Measurements from ENCODE around the gene FAM24B.

The FAM24B gene

DNA sequence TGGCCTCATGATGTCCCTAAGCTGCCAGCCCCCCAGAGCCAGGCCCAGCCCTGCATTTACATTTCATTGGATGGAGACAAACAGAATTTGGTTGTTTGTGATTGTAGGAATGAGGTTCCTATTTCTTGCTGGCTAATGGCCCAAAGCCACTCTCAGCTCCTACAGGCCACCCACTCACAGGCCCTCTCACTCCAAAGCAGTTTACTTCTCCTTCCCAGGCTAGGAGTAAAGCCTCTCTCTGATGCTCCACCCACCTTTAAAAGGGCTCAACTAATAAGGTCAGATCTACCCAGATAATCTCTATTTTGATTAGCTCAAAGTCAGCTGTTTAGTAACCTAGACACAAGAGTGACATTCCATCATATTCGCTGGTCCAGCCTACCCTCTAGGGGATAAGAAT lies 22.5 kb downstream of the FAM24B start:
- DNase-seq = no peak

- DNase-seq = no peak
These were observed 23.6 kb downstream of the FAM24B start for GRCh38 chr10:122855745-122856144.

DNA sequence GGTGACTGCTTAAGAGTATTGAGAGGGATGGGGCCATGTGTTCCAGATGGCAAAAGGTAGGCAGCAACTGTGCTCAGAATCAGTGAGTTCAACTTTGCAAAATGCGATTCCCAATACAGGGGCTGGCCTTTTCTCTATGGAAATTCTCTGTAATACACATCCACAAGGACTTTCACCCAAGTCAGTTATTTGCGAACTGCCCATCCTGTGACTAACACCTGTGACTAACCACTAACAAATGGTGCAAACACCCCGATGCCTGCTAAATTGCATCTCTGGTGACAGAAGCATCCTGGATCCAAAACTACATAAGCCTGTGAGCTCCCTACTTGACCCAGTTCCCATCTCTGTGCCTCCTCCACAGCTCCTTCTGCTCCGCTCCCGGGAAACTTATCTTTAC lies 24.7 kb downstream of the FAM24B start:
- no peak for DNase-seq

DNA sequence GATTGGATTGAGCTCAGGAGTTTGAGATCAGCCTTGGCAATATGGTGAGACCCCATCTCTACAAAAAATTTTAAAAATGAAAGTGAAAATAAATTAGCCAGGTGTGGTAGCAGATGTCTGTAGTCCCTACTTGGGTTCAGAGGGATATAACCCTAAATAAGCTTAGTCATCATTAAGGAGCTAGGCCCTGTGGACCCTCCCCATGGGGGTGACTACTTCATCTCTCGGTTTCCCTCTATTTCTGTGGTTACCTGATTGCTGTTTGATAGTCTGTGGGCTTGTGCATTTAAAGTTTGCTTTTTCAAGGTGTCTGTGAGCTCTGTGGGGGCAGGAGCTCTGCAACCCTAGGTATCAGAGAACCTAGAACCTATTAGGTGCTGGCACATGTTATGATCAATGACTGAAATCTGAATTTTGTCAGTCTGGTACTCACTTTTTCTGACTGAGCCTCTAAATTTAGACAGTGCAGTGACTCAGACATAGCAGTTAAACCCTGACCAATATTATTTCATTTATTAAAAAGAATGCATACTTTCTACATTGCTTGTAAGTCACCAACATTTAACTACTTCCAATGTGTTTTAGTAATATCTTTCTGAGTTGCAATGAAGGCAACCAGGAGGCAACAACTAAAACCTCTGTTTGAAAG lies 25.6 kb downstream of the FAM24B start:
- no peak for DNase-seq

GRCh38 chr10:122852261-122852660 lies 27.1 kb downstream of the FAM24B start:
- no peak for DNase-seq

DNA sequence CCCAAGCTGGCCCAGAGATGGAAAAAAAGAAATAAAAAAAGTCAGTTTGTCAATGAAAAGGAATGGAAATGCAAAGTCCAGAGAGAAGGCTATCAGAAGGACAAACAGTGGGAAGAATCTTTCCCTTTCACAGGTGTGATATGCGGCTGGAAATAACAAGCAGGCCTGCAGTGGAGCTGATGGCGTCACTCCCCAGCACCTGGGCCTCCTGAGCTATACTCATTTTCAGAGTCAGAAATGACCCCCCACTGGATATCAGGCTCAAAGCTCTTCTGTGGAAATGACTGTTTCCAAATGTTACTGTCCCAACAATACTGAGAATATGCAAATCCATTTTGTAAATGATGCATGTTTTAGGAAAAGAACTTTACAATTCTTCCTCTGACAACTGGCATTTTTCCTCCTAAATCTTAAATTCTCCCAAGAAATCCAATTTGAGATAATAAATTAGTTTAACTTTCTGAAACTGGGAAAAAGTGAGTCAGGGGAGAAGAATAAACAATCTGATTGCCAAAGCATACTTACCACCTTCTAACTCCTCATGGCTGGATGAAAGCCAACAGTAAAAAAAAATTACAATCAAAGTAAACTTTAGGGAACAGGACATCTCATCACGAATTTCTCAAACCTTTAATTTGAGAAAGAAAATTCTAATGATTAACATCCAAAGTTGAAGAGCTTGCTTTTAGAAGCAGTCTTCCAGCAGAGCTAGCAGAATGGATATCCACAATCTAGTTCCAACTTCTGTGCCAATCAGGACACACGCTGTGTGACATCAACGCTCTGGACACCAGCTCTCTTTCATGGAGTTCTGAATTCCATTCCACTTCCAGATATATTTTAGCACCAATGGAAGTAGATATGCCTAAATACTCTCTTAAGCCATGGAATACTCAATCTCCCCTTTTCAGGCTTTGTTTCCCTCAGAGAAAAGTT lies 28.4 kb downstream of the FAM24B start:
- no peak for DNase-seq

DNA sequence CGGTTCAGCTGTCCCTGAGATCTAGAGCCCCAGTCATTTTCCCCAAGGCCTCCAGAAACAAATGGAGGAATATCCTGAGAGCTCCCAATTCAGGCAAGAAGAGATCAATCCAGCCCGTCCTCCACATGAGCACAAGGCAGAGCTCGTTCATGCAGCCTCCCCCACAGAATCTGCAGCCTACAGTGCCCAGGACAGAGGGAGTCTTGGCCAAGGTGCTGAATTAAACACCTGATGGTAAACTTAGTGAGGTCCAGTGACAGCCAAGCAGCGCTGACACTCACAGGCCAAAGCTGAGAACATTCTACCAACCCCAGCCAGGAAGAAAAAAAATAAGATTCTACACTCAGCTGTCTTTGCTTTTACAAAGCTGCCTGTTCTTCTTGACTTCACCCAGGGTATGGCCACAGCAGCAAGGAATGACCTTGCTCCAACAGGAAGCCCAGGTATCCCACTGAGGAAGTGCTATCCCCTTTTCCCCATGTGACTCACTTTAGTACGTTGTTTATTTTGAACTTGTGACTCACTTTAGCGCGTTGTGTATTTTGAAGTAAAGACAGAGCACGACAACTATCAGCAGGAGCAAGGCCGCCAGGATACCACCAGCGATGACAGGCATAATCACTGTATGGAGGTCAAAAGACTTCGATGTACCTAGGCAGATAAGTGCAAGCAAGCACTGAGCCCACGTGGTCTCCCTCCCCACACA lies 29.3 kb downstream of the FAM24B start:
- DNase-seq = no peak

DNA sequence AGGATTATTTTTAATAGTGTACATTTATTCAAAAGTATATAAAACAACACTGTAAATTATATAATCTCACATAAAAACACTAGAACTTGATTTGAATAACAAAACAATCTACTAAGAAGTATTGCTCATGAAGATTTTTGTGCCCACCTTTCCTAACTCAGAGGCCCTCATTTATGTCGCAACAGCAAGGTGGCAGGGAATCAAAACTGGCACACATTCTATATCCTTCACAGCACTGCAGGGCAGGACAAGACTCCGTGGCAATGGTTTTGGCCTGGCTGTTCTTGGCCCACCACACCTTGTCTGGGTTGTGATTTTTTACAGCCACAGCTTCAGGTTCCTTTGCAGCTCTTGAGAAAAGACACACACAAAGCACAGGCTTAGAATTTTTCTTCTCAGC lies 30.3 kb downstream of the FAM24B start:
- DNase-seq = no peak

DNA sequence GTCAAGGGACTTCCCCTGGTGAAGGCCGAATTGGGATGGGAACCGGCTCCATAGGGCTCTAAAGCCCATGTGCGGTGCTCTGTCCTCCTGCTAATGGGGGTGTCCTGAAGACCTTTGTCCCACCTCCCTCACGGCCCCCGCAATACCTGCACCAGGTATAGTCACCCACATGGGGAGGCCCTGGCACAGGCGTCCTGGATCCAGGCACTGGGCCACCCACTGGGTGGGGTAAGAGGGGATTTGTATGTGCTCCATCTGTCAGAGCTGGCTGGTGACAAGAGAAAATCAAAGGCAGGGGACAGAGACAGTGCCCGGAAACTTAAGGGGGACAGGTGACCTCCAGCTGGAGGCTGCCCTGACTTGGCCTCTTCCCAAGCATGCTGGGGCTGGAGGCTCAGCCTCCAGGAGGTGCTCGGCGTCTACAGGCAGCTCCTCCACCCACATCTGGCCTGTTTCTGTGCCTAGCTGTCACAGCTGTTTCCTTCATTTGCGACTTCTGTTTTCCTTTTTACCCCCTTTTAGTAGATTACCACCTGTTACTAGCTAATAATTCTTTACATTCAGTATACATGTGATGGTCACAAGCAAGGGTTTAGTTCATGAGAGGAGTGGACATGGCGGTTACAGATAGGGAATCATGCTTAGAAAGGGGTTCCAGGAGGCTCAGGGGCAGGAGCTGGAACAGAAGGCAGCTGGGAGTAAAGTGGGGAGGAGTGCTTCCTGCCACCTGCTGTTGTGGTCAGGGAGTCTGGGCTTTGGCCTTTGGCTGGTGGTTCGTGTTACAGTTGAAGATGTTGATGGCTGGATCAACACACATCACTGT lies 31.4 kb downstream of the FAM24B start:
- DNase-seq = no peak

GRCh38 chr10:122845783-122846332 lies 33.5 kb downstream of the FAM24B start, which contains the start of gene CUZD1:
Gene CUZD1 (minus strand): TSS chr10:122845857. CDS start chr10:122845843, 14 bp downstream.
- DNase-seq = no peak

- DNase-seq = no peak
These were observed 35.2 kb downstream of the FAM24B start for GRCh38 chr10:122844146-122844545.

DNA sequence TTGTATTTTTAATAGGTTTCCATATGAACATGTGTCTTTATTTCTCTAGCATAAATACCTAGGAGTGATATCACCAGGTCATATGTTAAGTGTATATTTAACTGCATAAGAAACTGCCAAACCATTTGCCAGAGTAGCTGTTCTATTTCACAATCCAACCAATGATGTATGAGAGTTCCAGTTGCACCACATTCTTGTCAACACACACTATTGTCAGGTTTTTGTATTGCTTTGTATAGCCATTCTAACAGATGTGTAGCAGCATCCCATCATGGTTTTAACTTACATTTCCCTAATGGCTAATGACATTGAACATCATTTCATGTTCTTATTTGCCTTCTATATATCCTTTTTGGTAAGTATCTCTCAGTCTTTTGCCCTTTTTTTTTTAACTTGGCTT lies 37.8 kb downstream of the FAM24B start:
- no peak for DNase-seq

GRCh38 chr10:122839505-122839904 lies 39.9 kb downstream of the FAM24B start:
- no peak for DNase-seq

GRCh38 chr10:122838880-122839279 lies 40.5 kb downstream of the FAM24B start:
- no peak for DNase-seq

DNA sequence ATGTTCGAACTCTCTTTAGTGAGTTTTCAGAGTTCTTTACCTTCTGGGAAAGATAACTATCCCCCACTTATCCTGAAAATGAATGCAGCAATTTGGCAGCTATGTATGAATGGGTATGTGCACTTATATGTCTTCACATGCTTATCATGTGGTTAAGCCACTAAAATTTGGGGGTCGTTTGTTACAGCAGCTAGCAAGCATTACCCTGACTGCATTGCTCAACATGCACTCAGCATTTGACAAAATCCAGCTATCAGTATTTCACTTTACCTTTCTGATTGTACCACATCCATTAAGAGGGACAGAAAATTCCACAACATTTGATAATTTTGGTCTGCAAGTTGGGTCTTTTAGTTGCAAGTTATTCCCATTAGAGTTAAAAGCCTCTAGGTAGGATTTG lies 43.5 kb downstream of the FAM24B start:
- no peak for DNase-seq

DNA sequence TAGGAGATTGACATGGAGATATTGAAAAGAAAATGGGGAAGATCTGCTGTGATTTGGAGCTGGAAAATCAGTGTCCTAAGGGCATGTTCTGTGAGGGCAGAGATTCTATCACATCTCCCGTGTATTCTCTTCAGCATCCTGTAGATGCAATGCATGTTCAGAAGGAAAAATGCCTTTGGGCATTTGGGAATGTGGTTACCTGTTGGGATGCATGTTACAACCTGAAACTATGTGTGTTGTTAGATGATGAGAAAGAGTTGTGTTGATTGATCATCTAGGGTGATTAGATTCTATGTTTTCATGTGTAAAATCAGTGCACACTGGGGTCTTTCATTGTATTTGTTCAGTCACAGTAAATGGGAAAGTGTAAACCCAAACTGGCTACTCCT lies 48.4 kb downstream of the FAM24B start:
- DNase-seq = no peak

DNA sequence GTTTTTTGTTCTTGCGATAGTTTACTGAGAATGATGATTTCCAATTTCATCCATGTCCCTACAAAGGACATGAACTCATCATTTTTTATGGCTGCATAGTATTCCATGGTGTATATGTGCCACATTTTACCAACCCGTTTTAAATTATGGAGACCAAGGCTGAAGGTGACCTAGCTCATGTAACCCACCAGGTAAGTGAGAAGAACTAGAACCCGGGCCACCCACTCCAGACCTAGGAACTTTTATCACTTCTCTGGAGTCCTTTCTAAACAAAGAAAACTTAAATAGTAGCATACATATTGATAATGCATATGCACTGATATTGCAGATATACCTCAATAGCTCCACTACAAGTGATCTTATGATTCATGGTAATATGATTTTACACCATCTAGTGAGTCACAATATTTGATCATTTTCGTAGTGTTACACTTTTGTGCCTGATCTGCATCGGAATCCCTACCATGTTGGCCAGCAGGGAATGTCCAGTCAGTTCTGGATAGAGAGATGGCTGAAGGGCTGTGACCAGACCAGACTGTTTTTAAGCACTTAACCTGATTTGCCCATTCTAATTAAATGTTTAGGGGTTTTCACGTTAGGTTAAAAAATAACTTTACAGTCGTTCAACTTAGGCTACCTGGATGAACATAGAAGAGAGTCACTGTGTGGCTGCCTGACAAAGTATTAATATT lies 49.0 kb downstream of the FAM24B start:
- no peak for DNase-seq

- DNase-seq = no peak
These were observed 49.9 kb downstream of the FAM24B start for GRCh38 chr10:122829454-122829853.

- no peak for DNase-seq
These were observed 50.6 kb downstream of the FAM24B start for GRCh38 chr10:122828716-122829255.

DNA sequence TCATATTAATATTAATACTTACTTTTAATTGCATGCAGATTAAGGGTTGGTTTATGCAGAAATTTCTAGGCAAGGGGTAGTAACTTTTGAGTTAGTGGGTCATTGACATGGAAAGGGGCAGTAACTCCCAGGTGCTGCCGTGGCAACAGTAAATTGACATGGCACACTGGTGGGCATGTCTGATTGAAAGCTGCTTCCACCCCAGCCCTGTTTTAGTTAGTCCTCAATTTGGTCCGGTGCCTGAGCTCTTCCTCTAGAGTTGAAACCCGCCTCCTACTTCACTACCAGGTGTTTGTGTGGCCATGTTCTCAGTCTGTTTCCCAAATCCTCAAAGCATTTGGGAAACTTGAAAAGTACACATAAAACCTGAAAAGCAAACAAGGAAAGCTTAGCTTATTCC lies 52.1 kb downstream of the FAM24B start:
- DNase-seq = no peak

- DNase-seq = no peak
These were observed 56.2 kb downstream of the FAM24B start for GRCh38 chr10:122822973-122823690.

Measured in NCI-H1417 treated with DMSO at 0.1 percent for 48 hours (cell line).